K562 (cell line): ENCODE results near the gene OR4Q3. TPM values are rescaled to one million over a fixed set of nuclear protein-coding genes. Genes with fewer than 3 reads are reported as not detected.

ENCODE experiments used
- ATAC-seq: fragments of 200-7000 bp; cut with Tn5 transposase; 3 replicates; pipeline ENCODE4 v1.9.1; 2020; ENCODE audit warnings: moderate library complexity
- Bru-seq: library from RNA; stranded (reverse); fragments of 400-500 nt; gene quantifications from one replicate; lab custom pipeline; 2021; lab: Mats Ljungman, UMichigan
- BruChase-seq, 2 experiments: library from RNA; stranded (reverse); fragments of 400-500 nt; gene quantifications; one replicate each; lab custom pipeline; 2021; lab: Mats Ljungman, UMichigan
- BruUV-seq: library from RNA; stranded (reverse); fragments of 400-500 nt; replicated peaks from 2 replicates; lab custom pipeline; 2021; lab: Mats Ljungman, UMichigan
- CTCF ChIA-PET: fragments of 300-600 bp; formaldehyde crosslinking; extraction: SDS; loops from one replicate; lab custom pipeline; 2021; ENCODE audit warnings: low intra/inter-chr PET ratio; lab: Yijun Ruan, JAX
- POLR2A ChIA-PET: fragments of 300-600, 350-650 bp; sonication (Branson Sonifier 250); formaldehyde crosslinking; extraction: SDS; loops from one replicate; lab custom pipeline; 2021; ENCODE audit warnings: antibody characterized with exemption, inconsistent platforms; lab: Yijun Ruan, JAX
- DNase-seq, 4 experiments: peaks; one replicate each; pipeline versions ENCODE4 v3.0.0 to v3.0.0-alpha.2; 2011 to 2018; ENCODE audit warnings: low spot score in 3 of 4, mixed read lengths in 3 of 4; ENCODE audit errors: extremely low read depth in 1 of 4
- FAIRE-seq: peaks from 2 replicates; lab custom pipeline; 2011; peaks lifted over from hg19 to GRCh38; lab: Jason Lieb, UNC
- H2AFZ ChIP-seq: 2 replicates; pipeline ENCODE4 v1.6.0; 2011; ENCODE audit warnings: low read depth, low read length, control low read depth, inconsistent platforms
- H3K27ac ChIP-seq: fragments of 200-600 bp; 3 replicates; pipeline ENCODE4 v1.8.0; 2011; ENCODE audit warnings: low read depth, mild to moderate bottlenecking, control low read depth, inconsistent platforms, low read length, moderate library complexity, mixed read lengths; ENCODE audit errors: extremely low read depth
- H3K27me3 ChIP-seq, 2 experiments: fragments of 300-600 bp in 1 of 2; 2 replicates in 1 of 2; 3 replicates in 1 of 2; pipeline versions ENCODE4 v1.6.0 to v1.8.0; 2011; ENCODE audit warnings: inconsistent platforms in 2 of 2, low read length in 2 of 2, mild to moderate bottlenecking in 1 of 2, mixed read lengths in 1 of 2, moderate library complexity in 1 of 2; ENCODE audit not compliant: control insufficient read depth in 2 of 2, insufficient read depth in 2 of 2
- H3K36me3 ChIP-seq: fragments of 300-600 bp; 3 replicates; pipeline ENCODE4 v1.8.0; 2011; ENCODE audit warnings: mild to moderate bottlenecking, low read length, inconsistent platforms; ENCODE audit not compliant: control insufficient read depth, insufficient read depth
- H3K4me1 ChIP-seq, 2 experiments: fragments of 200-600 bp in 1 of 2; replicated peaks in 1 of 2; 2 replicates in 1 of 2; 3 replicates in 1 of 2; pipeline versions ENCODE4 v1.5.1 to v1.8.0; 2011; ENCODE audit warnings: inconsistent platforms in 2 of 2, low read length in 2 of 2, mild to moderate bottlenecking in 1 of 2, mixed read lengths in 1 of 2, moderate library complexity in 1 of 2; ENCODE audit not compliant: control insufficient read depth in 2 of 2, insufficient read depth in 2 of 2
- H3K4me2 ChIP-seq: 2 replicates; pipeline ENCODE4 v1.6.1; 2011; ENCODE audit warnings: low read length, control low read depth, inconsistent platforms, mixed read lengths; ENCODE audit not compliant: insufficient read depth
- H3K4me3 ChIP-seq: fragments of 200-600 bp; sonication (generic), shearing (Covaris generic); 2 replicates; pipeline ENCODE4 v1.5.1; 2016; ENCODE audit warnings: control low read depth, inconsistent platforms
- H3K79me2 ChIP-seq: fragments of 200-600 bp; 3 replicates; pipeline ENCODE4 v1.8.0; 2011; ENCODE audit warnings: low read length, inconsistent platforms; ENCODE audit not compliant: control insufficient read depth, insufficient read depth
- H3K9ac ChIP-seq, 2 experiments: 2 replicates each; pipeline versions ENCODE4 v1.6.0 to v1.6.1; 2011; ENCODE audit warnings: low read depth in 2 of 2, low read length in 2 of 2, control low read depth in 1 of 2, inconsistent platforms in 1 of 2, mild to moderate bottlenecking in 1 of 2, mixed read lengths in 1 of 2; ENCODE audit not compliant: insufficient read depth in 1 of 2
- H3K9me1 ChIP-seq: one replicate; pipeline ENCODE4 v1.6.0; 2011; ENCODE audit warnings: inconsistent platforms, mild to moderate bottlenecking, low read length, moderate library complexity; ENCODE audit not compliant: control insufficient read depth, insufficient read depth
- H3K9me3 ChIP-seq: replicated peaks from 2 replicates; pipeline ENCODE4 v1.5.1; 2011; ENCODE audit warnings: low read depth, low read length, inconsistent platforms; ENCODE audit not compliant: control insufficient read depth, insufficient read depth
- H4K20me1 ChIP-seq: replicated peaks from 2 replicates; pipeline ENCODE4 v1.6.1; 2011; ENCODE audit warnings: low read length, inconsistent platforms, mixed read lengths; ENCODE audit not compliant: control insufficient read depth, insufficient read depth
- ARHGAP35 ChIP-seq: fragments of 450-650 bp; IDR thresholded peaks from 2 replicates; pipeline ENCODE4 v1.6.1; 2018; ENCODE audit not compliant: partially characterized antibody
- DPF2 ChIP-seq: fragments of 450-650 bp; IDR thresholded peaks from 2 replicates; pipeline ENCODE4 v1.6.1; 2016
- EP400 ChIP-seq: fragments of 450-650 bp; IDR thresholded peaks from 2 replicates; pipeline ENCODE4 v1.6.1; 2017; ENCODE audit warnings: antibody characterized with exemption, mild to moderate bottlenecking, moderate library complexity
- RREB1 ChIP-seq: fragments of 250-450 bp; sonication (Bioruptor Pico); IDR thresholded peaks from 2 replicates; pipeline ENCODE4 v1.4.0; 2020
- TCF3 ChIP-seq: sonication (generic); formaldehyde crosslinking; IDR thresholded peaks from 2 replicates; pipeline ENCODE4 v1.4.0; 2020; ENCODE audit warnings: mild to moderate bottlenecking, missing genetic modification reagents
- TCF7 ChIP-seq: sonication (generic); IDR thresholded peaks from 2 replicates; pipeline ENCODE4 v1.6.1; 2016; ENCODE audit warnings: antibody characterized with exemption, borderline replicate concordance
- ZSCAN32 ChIP-seq: fragments of 450-650 bp; formaldehyde crosslinking; IDR thresholded peaks from 2 replicates; pipeline ENCODE4 v1.4.0; 2020; ENCODE audit warnings: mild to moderate bottlenecking, moderate library complexity
- WGBS: fragments of 100-300 bp; shearing (Covaris generic); methylation state at CpG from one replicate; pipeline ENCODE4 v1.1.6; 2016; ENCODE audit warnings: low coverage, mixed read lengths; ENCODE audit not compliant: insufficient coverage; ENCODE audit errors: missing lambda C conversion rate; 5-methylcytosine and 5-hydroxymethylcytosine counted together
- in situ Hi-C: fragments of 300-500 bp; cut with MboI; formaldehyde crosslinking; loops from 4 replicates; pipeline ENCODE4 v1.15.0; 2018; ENCODE audit warnings: inconsistent platforms, mixed read lengths
- intact Hi-C: fragments of 100-400 bp; cut with micrococcal nuclease; formaldehyde crosslinking; loops from 2 replicates; pipeline ENCODE4 v1.14.2; 2022
- long read RNA-seq, 3 experiments: library from polyadenylated mRNA in 2 of 3; library from RNA in 1 of 3; unstranded in 2 of 3; stranded (forward) in 1 of 3; transcript quantifications; one replicate each; pipeline ENCODE4 v2.0.0, GENCODE V29; 2019 to 2022
- polyA minus RNA-seq, 3 experiments: library from RNA; depleted of rRNA, polyadenylated mRNA; stranded (reverse); fragments of >200 nt; gene quantifications; 2 replicates each; pipeline ENCODE4 v1.2.3, GENCODE V29; 2011
- polyA plus RNA-seq, 8 experiments: library from polyadenylated mRNA; depleted of rRNA in 4 of 8; stranded (reverse) in 5 of 8; unstranded in 3 of 8; fragments of >200 nt; fragmentation: Nextera tagmentation in 2 of 8; fragmentation: Illumina TruSeq in 1 of 8; extraction: Ambion mirVana in 2 of 8; extraction: Trizol in 1 of 8; gene quantifications; 2 replicates each; pipeline versions ENCODE4 v1.2.1 to v1.2.3, GENCODE V29; 2011 to 2014; ENCODE audit warnings: inconsistent platforms in 1 of 8, missing spikeins in 1 of 8
- total RNA-seq, 7 experiments: library from RNA; depleted of rRNA in 6 of 7; stranded (reverse); fragments of >200 nt in 6 of 7; fragmentation: Illumina TruSeq in 2 of 7; extraction: Trizol in 2 of 7; gene quantifications; 2 replicates each; pipeline versions ENCODE4 v1.2.1 to v1.2.3, GENCODE V29; 2011 to 2021; ENCODE audit warnings: low replicate concordance in 1 of 7

The OR4Q3 gene
- not detected in 2 replicates for total RNA-seq (2011; cell fraction: chromatin; rRNA removed; ENCODE audit: low replicate concordance)
- total RNA-seq (2011; cell fraction: nucleolus; rRNA removed), result not detected in 2 replicates
- total RNA-seq (2011; cell fraction: nucleoplasm; rRNA removed), result not detected in 2 replicates
- total RNA-seq (2014; rRNA removed) (not detected in 2 replicates), total RNA-seq (2014; rRNA removed; fragmentation: Illumina TruSeq; extraction: Trizol) (not detected in 2 replicates), total RNA-seq (2015; rRNA removed; fragmentation: Illumina TruSeq; extraction: Trizol) (not detected in 2 replicates), total RNA-seq (2021) (not detected in 2 replicates), polyA plus RNA-seq (2011; rRNA removed) (not detected in 2 replicates), polyA plus RNA-seq (2014; fragmentation: Illumina TruSeq; extraction: Trizol) (not detected in 2 replicates), polyA plus RNA-seq (2014; fragmentation: Nextera tagmentation; extraction: Ambion mirVana) (not detected), polyA plus RNA-seq (2014; rRNA removed) (not detected in 2 replicates), polyA minus RNA-seq (2011; rRNA and poly(A)+ RNA removed) (not detected in 2 replicates), Bru-seq, nascent RNA (not detected), BruChase-seq, experiment 1, labeled RNA remaining after a 2-hour chase (not detected), BruChase-seq, experiment 2, labeled RNA remaining after a 6-hour chase (not detected)
- not detected in 2 replicates for polyA plus RNA-seq (2011; cell fraction: cytosol; rRNA removed)
- polyA plus RNA-seq (2011; cell fraction: nucleus; rRNA removed), result not detected in 2 replicates
- polyA plus RNA-seq (2012), result not detected in 2 replicates
- polyA minus RNA-seq (2011; cell fraction: cytosol; rRNA and poly(A)+ RNA removed), result not detected in 2 replicates
- polyA minus RNA-seq (2011; cell fraction: nucleus; rRNA and poly(A)+ RNA removed), result not detected in 2 replicates
- long read RNA-seq, experiment 1, result 0 reads
- long read RNA-seq, experiment 2, result 0 reads
- long read RNA-seq, experiment 3, result 0 reads

- in situ Hi-C loops, result no loop called here
- no peak within 1 kb of the TSS for H2AFZ ChIP-seq
- no peaks in the 10 kb centered on the region for H3K9me3 ChIP-seq
- no peaks in the 10 kb centered on the region for H3K79me2 ChIP-seq
- H3K27ac ChIP-seq, result no peak within 1 kb of the TSS
- no peaks in the 10 kb centered on the region for H3K36me3 ChIP-seq
- ATAC-seq (no peak), DNase-seq (no peak)
- POLR2A ChIA-PET, result no interaction called here
- 15% methylated on average over 1 of the region's 1 CpG for WGBS
- no peak within 1 kb of the TSS for H3K4me3 ChIP-seq
- no TSS peak for BruUV-seq
- no peak within 1 kb of the TSS for H3K9ac ChIP-seq
- no peaks in the 10 kb centered on the region for H3K27me3 ChIP-seq
- no peaks in the 10 kb centered on the region for H3K9me1 ChIP-seq
- TF ChIP-seq ARHGAP35 (no peak), TCF7 (no peak), DPF2 (no peak)
- TF ChIP-seq, all 486 proteins: peak for 0
- FAIRE-seq, result no peak
- intact Hi-C loops, result no loop called here
- no peaks in the 10 kb centered on the region for H3K4me1 ChIP-seq
- H4K20me1 ChIP-seq, result no peaks in the 10 kb centered on the region
- H3K4me2 ChIP-seq, result no peak within 1 kb of the TSS
- CTCF ChIA-PET, result no interaction called here
Measured at GRCh38 chr14:19743256-19743655, at the start of gene OR4Q3. OR4Q3 (plus strand) TSS chr14:19743571.

DNA sequence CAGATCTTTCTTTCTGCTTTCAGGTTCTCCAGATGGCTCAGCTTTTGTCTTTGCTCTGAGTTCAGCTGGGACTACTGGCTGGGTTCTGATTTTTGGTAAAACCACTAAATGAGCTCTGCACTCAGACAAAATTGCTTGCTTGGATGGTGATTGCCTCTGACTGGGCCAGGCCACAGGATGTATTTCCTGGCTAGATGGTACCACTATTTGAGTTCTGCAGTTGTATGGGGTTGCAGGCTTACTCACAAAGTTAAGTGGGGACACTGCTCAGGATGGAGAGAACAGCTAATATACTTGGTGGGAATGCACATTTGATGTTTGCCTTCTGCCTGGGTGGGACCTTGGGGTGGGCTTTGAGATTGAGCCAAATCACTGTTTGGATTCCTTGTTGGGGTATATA is 14.0 kb upstream of the OR4Q3 start:
- no peak overlapping the region for H3K4me3 ChIP-seq
- ATAC-seq, result no peak
- H3K36me3 ChIP-seq, result no peaks in the 10 kb centered on the region
- H3K9me3 ChIP-seq, result no peaks in the 10 kb centered on the region
- H3K27ac ChIP-seq, result no peak overlapping the region
- no peaks in the 10 kb centered on the region for H3K27me3 ChIP-seq
- no TSS peak for BruUV-seq
- no peak overlapping the region for H2AFZ ChIP-seq
- no peaks in the 10 kb centered on the region for H3K79me2 ChIP-seq
- H3K4me2 ChIP-seq, result no peak overlapping the region
- intact Hi-C loops, result no loop called here
- POLR2A ChIA-PET, result no interaction called here
- H3K9me1 ChIP-seq, result no peaks in the 10 kb centered on the region
- H4K20me1 ChIP-seq, result no peaks in the 10 kb centered on the region
- H3K4me1 ChIP-seq, result no peaks in the 10 kb centered on the region
- in situ Hi-C loops, result no loop called here
- DNase-seq, result no peak
- CTCF ChIA-PET, result no interaction called here
- no peak overlapping the region for H3K9ac ChIP-seq
- no peak for FAIRE-seq
- no peak for TF ChIP-seq TCF3 (CRISPR knock-in tag)
- TF ChIP-seq RREB1 (CRISPR knock-in tag), result no peak
- no peak for TF ChIP-seq ZSCAN32 (CRISPR knock-in tag)
- no peak for TF ChIP-seq EP400
